Heart left ventricle (tissue), 13 donors: ENCODE measurements around the gene ZNF391.

Source experiments
- CTCF ChIP-seq, 12 donors: fragments of 200-600 bp; sonication (generic) in 4 of 12; IDR thresholded peaks; one replicate each; pipeline versions ENCODE4 v1.5.0 to v1.8.0; 2018 to 2022; ENCODE audit warnings: antibody characterized with exemption in 12 of 12, mild to moderate bottlenecking in 5 of 12
- POLR2A ChIP-seq, 2 donors: fragments of 450-650 bp; IDR thresholded peaks; one replicate each; pipeline ENCODE4 v1.6.1; 2017; ENCODE audit warnings: antibody characterized with exemption in 2 of 2, mild to moderate bottlenecking in 2 of 2, moderate library complexity in 2 of 2
- donor health status: ischemic (EF 13 %, LVEDD 7.1; RV severe dilation, severe dysfunction).
- donor health status: DM: no; HTN: yes; CAD: no.
- donor health status: DM: no; HTN: no; CAD: no.
- donor health status: ischemic (EF 25% LVEDD 6.9; RV normal size, moderate dysfunction).
- donor health status: ischemic (EF 25% LVEDD 5.7; RV mildly dilated, moderate dysfunction).
- donor health status: ischemic (EF 35%, LVEDD 5.7; RV mildly dilated, moderate dysfunction).
- donor health status: nonischemic (EF 11% LVEDD 7.7; RV severe dilation, severe dysfunction).
- donor health status: DM: yes; HTN: yes; CAD: no.
- donor health status: PGD.
- donor health status: ischemic (EF 29% LVEDD 5.4; RV normal size, mild dysfunction).
- donor health status: nonischemic (EF 23%, LVEDD 6.1; RV moderate dilation, normal function).

GRCh38 chr6:27414300-27414699, 25.7 kb downstream of the ZNF391 start:
- no peak for TF ChIP-seq POLR2A (IDR thresholded peaks at IDR 0.05)
- no peak for TF ChIP-seq CTCF (IDR thresholded peaks at IDR 0.05)
